ENCODE measurements around the gene ANG. TPM values are rescaled to one million over a fixed set of nuclear protein-coding genes. Genes with fewer than 3 reads are reported as not detected.

ANG gene
- total and polyA plus RNA-seq, 10 of the 15 experiments (the other 5 are each of a cell fraction or from before 2014, with no cell fraction given): 1.0 to 5.9 (median 2.2) TPM

GRCh38 chr14:20696764-20697163 lies 8.2 kb downstream of the ANG start:
- FAIRE-seq (no peak), DNase-seq (ENCODE audit: low read depth, low spot score) (no peak), ATAC-seq (no peak)
- ChIA-PET RAD21 (ENCODE audit: unreplicated experiment) (interaction anchor here (0.8 to 3.9 kb wide), 7 partner anchors 32 to 274 kb away, joined by 3 to 26 read pairs (median 4); no protein-coding TSS in a partner anchor), CTCF (interaction anchor here (0.6 to 4.8 kb wide), 24 partner anchors 9 to 365 kb away, joined by 3 to 51 read pairs (median 4); no protein-coding TSS in a partner anchor), SMC1A (ENCODE audit: uncharacterized antibody, unreplicated experiment) (interaction anchor here (0.7 to 2.7 kb wide), 19 partner anchors 9 to 371 kb away, joined by 3 to 34 read pairs (median 4); no protein-coding TSS in a partner anchor), POLR2A (interaction anchor here (1.6 kb wide), 1 partner anchor 159 kb away, joined by 5 read pairs; no protein-coding TSS in a partner anchor)
- Histone ChIP-seq H3K27ac (ENCODE audit: control insufficient read depth, insufficient read depth) (no peak overlapping the region), H3K36me3 (ENCODE audit: control insufficient read depth in 2 of 2, insufficient read depth in 2 of 2, low read length in 1 of 2) (no peaks in the 10 kb centered on the region), H3K79me2 (ENCODE audit: control insufficient read depth, insufficient read depth, low read length) (no peaks in the 10 kb centered on the region), H3K4me2 (ENCODE audit: control insufficient read depth, insufficient read depth) (no peak overlapping the region), H3K27me3 (replicated peaks in 1 of 2; ENCODE audit: control insufficient read depth in 2 of 2, insufficient read depth in 2 of 2, low read length in 1 of 2) (no peaks in the 10 kb centered on the region), H3K4me3 (no peak overlapping the region), H3K4me1 (ENCODE audit: control insufficient read depth, insufficient read depth, low read length) (no peaks in the 10 kb centered on the region), H3K9ac (ENCODE audit: control insufficient read depth, insufficient read depth, low read length) (no peak overlapping the region), H3K9me3 (replicated peaks; ENCODE audit: control insufficient read depth, insufficient read depth, low read length) (no peaks in the 10 kb centered on the region), H2AFZ (ENCODE audit: control insufficient read depth, low read depth, low read length) (no peak overlapping the region), H4K20me1 (ENCODE audit: control insufficient read depth, insufficient read depth) (no peaks in the 10 kb centered on the region)
- in situ Hi-C loops (cut with MboI): loop anchor here (5.0 kb wide), 1 partner anchor 161 kb away; no protein-coding TSS in a partner anchor
- WGBS (ENCODE audit: insufficient coverage, insufficient replicate concordance, low lambda C conversion rate, missing lambda C conversion rate): 53% methylated on average over 5 of the region's 5 CpGs
- BruUV-seq (replicated peaks): no TSS peak
- intact Hi-C loops (cut with micrococcal nuclease; ENCODE audit: unreplicated experiment): loop anchor here (1.0 to 5.0 kb wide), 4 partner anchors 61 to 275 kb away; no protein-coding TSS in a partner anchor
- no peak for TF ChIP-seq ETV6 (conservative IDR thresholded peaks at IDR 0.05 in 1 of 2, IDR thresholded peaks at IDR 0.05 in 1 of 2; ENCODE audit: borderline replicate concordance in 1 of 2, low read depth in 1 of 2)
- TF ChIP-seq CHD2 (IDR thresholded peaks at IDR 0.05; ENCODE audit: borderline replicate concordance, low read depth, low read length): no peak
- no peak for TF ChIP-seq CTCF (IDR thresholded peaks at IDR 0.05 in 2 of 3, conservative IDR thresholded peaks at IDR 0.05 in 1 of 3; ENCODE audit: control insufficient read depth in 2 of 3, extremely low read depth in 1 of 3, insufficient read depth in 1 of 3, low read depth in 3 of 3, low read length in 3 of 3)
- no peak for TF ChIP-seq POLR2AphosphoS5 (IDR thresholded peaks at IDR 0.05; ENCODE audit: low read length)
- TF ChIP-seq ASH2L (IDR thresholded peaks at IDR 0.05; ENCODE audit: borderline replicate concordance, low read depth): no peak
- no peak for TF ChIP-seq ZNF217 (IDR thresholded peaks at IDR 0.05)
